OCI-LY1 (cell line): ENCODE data around the gene PWP1.
A peak's percentile ranks its signal among the peaks of the same experiment; 100 is the strongest.
"Not testable (repeated sequence)": the region's sequence is repeated elsewhere in the genome, so short reads cannot be mapped to it uniquely, and the experiment has no call there.

Experiments used
- H2AFZ ChIP-seq: fragments of 200-600 bp; sonication (generic), shearing (Covaris generic); 2 replicates; pipeline ENCODE4 v1.6.0; 2014; ENCODE audit warnings: antibody characterized with exemption, mild to moderate bottlenecking, low read length
- H3F3A ChIP-seq: fragments of 200-600 bp; sonication (generic), shearing (Covaris generic); 2 replicates; pipeline ENCODE4 v1.6.0; 2014; ENCODE audit warnings: mild to moderate bottlenecking, antibody characterized with exemption, low read length, moderate library complexity; ENCODE audit not compliant: insufficient read depth
- H3K27ac ChIP-seq: fragments of 200-600 bp; sonication (generic); 2 replicates; pipeline ENCODE4 v1.5.1; 2014; ENCODE audit warnings: low read length, mixed run types, mild to moderate bottlenecking, low read depth; ENCODE audit not compliant: poor library complexity, severe bottlenecking
- H3K27me3 ChIP-seq: fragments of 200-600 bp; sonication (generic); 2 replicates; pipeline ENCODE4 v1.6.0; 2014; ENCODE audit warnings: antibody characterized with exemption, mild to moderate bottlenecking, low read length, moderate library complexity; ENCODE audit not compliant: insufficient read depth
- H3K36me3 ChIP-seq: fragments of 200-600 bp; sonication (generic); 2 replicates; pipeline ENCODE4 v1.6.1; 2014; ENCODE audit warnings: mild to moderate bottlenecking, antibody characterized with exemption, low read length, moderate library complexity, mixed read lengths; ENCODE audit not compliant: insufficient read depth
- H3K4me1 ChIP-seq: fragments of 200-600 bp; sonication (generic); 2 replicates; pipeline ENCODE4 v1.5.1; 2014; ENCODE audit warnings: mild to moderate bottlenecking, low read length, moderate library complexity; ENCODE audit not compliant: insufficient read depth, severe bottlenecking
- H3K4me2 ChIP-seq: fragments of 200-600 bp; sonication (generic), shearing (Covaris generic); 2 replicates; pipeline ENCODE4 v1.6.1; 2014; ENCODE audit warnings: low read length
- H3K4me3 ChIP-seq: fragments of 200-600 bp; sonication (generic); 2 replicates; pipeline ENCODE4 v1.5.1; 2014; ENCODE audit warnings: low read length, low read depth, mild to moderate bottlenecking, mixed read lengths; ENCODE audit not compliant: poor library complexity, severe bottlenecking
- H3K79me2 ChIP-seq: fragments of 200-600 bp; shearing (Covaris generic); 2 replicates; pipeline ENCODE4 v1.6.1; 2016; ENCODE audit warnings: mixed run types, low read length, mixed read lengths; ENCODE audit not compliant: insufficient read depth
- H3K9ac ChIP-seq: fragments of 200-600 bp; sonication (generic), shearing (Covaris generic); 2 replicates; pipeline ENCODE4 v1.6.1; 2014; ENCODE audit warnings: mild to moderate bottlenecking, low read length, mixed read lengths
- H3K9me2 ChIP-seq: fragments of 200-600 bp; sonication (generic), shearing (Covaris generic); 2 replicates; pipeline ENCODE4 v1.6.1; 2014; ENCODE audit warnings: low read depth, mild to moderate bottlenecking, low read length, mixed read lengths
- H3K9me3 ChIP-seq: fragments of 200-600 bp; shearing (Covaris generic); 2 replicates; pipeline ENCODE4 v1.6.1; 2014; ENCODE audit warnings: low read length, mixed read lengths
- H4K20me1 ChIP-seq: fragments of 200-600 bp; sonication (generic), shearing (Covaris generic); 2 replicates; pipeline ENCODE4 v1.6.0; 2016; ENCODE audit warnings: mild to moderate bottlenecking, low read length; ENCODE audit not compliant: insufficient read depth
- EZH2 ChIP-seq: fragments of 200-600 bp; sonication (generic), shearing (Covaris generic); IDR thresholded peaks from 2 replicates; pipeline ENCODE4 v1.8.0; 2017; ENCODE audit warnings: borderline replicate concordance, mixed run types, mild to moderate bottlenecking, antibody characterized with exemption, low read length, moderate library complexity, mixed read lengths
- TF ChIP-seq, protein P1 (sequence below): fragments of 200-600 bp; sonication (generic), shearing (Covaris generic); IDR thresholded peaks from 2 replicates; pipeline ENCODE4 v1.5.1; 2017; ENCODE audit warnings: mild to moderate bottlenecking, antibody characterized with exemption, low read length, moderate library complexity, mixed read lengths

The PWP1 gene

DNA sequence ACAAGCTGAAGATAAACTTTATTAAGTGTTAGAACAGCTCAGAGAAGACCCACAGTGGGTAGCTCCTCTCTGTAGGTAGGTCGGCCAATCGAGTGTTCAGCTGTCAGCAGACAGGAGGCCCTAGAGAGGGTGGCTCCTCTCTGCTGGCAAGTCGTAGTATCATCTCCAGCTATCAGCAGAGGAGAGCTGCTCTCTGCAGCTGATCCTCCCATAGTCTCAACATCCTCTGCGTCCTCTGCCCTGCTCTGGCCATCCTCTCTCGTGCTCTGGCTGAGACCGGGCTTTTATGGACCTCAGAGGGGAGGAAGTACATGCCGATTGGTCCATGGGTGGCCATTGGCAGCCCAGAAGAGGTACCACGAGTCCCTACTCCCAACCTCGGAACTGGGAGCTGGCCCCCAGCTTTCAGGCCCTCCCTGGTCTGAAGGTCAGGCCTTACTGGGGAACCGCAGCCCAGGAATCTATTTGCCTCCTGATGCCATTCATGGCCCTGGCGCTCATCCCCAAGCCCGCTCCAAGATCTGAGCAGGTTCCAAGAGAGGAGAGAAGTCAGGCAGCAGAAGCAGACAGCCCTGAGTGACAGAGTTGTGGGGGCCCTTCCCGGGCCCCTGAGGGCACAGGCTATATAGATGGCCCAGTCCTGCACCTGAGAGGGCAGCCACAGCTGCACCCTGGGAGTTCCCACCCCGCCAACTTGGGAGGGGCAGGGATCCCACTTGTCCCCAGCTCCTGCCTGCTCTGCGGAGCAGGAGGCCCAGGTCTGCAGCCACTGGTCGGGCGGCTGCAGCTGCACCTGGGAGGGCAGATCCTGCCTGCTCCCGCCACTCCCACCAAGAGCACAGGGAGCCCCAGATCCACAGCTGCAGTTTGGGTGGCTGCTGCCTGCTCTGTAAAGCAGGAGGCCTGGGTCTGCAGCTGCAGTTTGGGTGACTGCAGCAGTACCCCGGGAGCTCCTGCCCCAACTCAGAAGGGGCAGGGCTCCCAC is 3.5 kb upstream of the PWP1 start:
- no peak overlapping the region for H3K4me2 ChIP-seq
- no peak overlapping the region for H3K27ac ChIP-seq
- no peak overlapping the region for H3K4me3 ChIP-seq
- H3K9me3 ChIP-seq = no peaks in the 10 kb centered on the region
- no peak overlapping the region for H3K9ac ChIP-seq
- H3K9me2 ChIP-seq = no peaks in the 10 kb centered on the region
- no peaks in the 10 kb centered on the region for H4K20me1 ChIP-seq
- H3K79me2 ChIP-seq = peaks cover 5% of the 10 kb centered on the region
- TF ChIP-seq, protein P1, sequence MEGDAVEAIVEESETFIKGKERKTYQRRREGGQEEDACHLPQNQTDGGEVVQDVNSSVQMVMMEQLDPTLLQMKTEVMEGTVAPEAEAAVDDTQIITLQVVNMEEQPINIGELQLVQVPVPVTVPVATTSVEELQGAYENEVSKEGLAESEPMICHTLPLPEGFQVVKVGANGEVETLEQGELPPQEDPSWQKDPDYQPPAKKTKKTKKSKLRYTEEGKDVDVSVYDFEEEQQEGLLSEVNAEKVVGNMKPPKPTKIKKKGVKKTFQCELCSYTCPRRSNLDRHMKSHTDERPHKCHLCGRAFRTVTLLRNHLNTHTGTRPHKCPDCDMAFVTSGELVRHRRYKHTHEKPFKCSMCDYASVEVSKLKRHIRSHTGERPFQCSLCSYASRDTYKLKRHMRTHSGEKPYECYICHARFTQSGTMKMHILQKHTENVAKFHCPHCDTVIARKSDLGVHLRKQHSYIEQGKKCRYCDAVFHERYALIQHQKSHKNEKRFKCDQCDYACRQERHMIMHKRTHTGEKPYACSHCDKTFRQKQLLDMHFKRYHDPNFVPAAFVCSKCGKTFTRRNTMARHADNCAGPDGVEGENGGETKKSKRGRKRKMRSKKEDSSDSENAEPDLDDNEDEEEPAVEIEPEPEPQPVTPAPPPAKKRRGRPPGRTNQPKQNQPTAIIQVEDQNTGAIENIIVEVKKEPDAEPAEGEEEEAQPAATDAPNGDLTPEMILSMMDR = no peak
- TF ChIP-seq EZH2 = no peak
- H3K36me3 ChIP-seq = no peaks in the 10 kb centered on the region; the same call in 1 of the 2 replicates
- no peaks in the 10 kb centered on the region for H3F3A ChIP-seq
- no peaks in the 10 kb centered on the region for H3K27me3 ChIP-seq
- peaks cover 17% of the 10 kb centered on the region for H3K4me1 ChIP-seq
- no peak overlapping the region for H2AFZ ChIP-seq

DNA sequence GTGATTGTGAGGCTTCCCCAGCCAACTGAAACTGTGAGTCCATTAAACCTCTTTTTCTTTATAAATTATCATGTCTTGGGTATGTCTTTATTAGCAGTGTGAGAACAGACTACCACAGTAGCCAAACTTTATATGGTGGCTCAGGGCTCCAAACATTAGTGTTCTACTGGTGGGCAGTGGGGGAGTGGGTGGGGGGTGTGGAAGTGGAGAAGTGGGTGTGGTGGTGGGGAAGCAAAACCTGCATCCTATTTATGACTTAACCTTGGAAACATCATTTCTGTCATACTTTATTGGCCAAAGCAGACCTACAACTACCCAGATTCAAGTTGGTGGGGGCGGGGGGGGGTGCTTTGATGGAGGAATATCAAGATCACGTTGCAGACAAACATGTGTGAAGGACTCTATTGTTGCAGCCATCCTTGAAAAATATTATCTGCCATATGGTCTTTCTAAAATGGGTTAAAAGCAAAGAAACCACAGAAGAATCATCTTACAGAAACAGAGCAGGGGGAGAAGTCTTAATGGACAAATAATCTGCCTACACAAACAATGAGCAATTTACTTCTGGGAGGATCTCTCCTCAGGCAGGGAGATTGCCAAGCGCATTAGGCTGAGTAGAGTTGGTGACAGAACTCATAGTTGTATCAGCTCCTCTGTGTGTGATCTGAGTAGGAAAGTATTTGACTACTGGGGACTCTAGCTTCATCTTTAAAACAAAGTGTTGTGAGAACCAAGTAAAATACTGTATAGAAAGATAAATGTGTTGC is 1.4 kb upstream of the PWP1 start:
- Histone ChIP-seq H3K9me2 (no peaks in the 10 kb centered on the region), H3F3A (no peaks in the 10 kb centered on the region), H3K4me2 (0 out of 2 replicates have a peak overlapping the region, but pooled peaks have one; percentile 91), H3K27me3 (no peaks in the 10 kb centered on the region), H3K79me2 (peaks cover 5% of the 10 kb centered on the region), H3K36me3 (peaks cover 9% of the 10 kb centered on the region), H3K9ac (no peak overlapping the region), H2AFZ (peak overlapping the region; percentile 79; the same call in 1 of the 2 replicates), H3K4me3 (peak overlapping the region; percentile 86), H3K4me1 (peaks cover 17% of the 10 kb centered on the region), H3K27ac (no peak overlapping the region), H4K20me1 (no peaks in the 10 kb centered on the region), H3K9me3 (no peaks in the 10 kb centered on the region)
- TF ChIP-seq, protein P1 = no peak
- TF ChIP-seq EZH2 = no peak

DNA sequence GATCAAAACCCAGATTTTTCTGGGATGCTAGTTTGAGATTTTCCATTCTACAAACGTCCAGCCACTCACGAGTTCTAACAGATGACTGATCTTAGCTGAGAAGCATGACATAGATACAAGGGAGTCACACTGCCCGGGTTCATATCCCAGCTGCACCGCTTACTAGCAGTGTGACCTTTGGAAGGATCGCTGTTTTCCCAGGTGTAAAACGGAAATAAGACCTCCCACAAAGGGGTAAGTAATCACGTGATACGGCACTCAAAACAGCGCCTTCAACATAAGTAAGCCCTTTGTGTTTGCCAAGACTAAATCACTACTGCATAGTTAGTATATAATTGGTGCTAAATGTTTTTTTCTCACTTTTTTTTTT is 624 bp upstream of the PWP1 start:
- Histone ChIP-seq H3F3A (no peaks in the 10 kb centered on the region), H3K4me3 (peak overlapping the region; percentile 86), H3K36me3 (peaks cover 14% of the 10 kb centered on the region), H3K4me2 (peak overlapping the region; percentile 91), H3K4me1 (peaks cover 17% of the 10 kb centered on the region), H3K9me2 (no peaks in the 10 kb centered on the region), H3K9ac (peak overlapping the region; percentile 68), H3K27me3 (no peaks in the 10 kb centered on the region), H3K27ac (peak overlapping the region; percentile 39), H2AFZ (peak overlapping the region; percentile 79; the same call in 1 of the 2 replicates), H3K79me2 (peaks cover 5% of the 10 kb centered on the region), H3K9me3 (no peaks in the 10 kb centered on the region), H4K20me1 (no peaks in the 10 kb centered on the region)
- TF ChIP-seq, protein P1 = no peak
- no peak for TF ChIP-seq EZH2

DNA sequence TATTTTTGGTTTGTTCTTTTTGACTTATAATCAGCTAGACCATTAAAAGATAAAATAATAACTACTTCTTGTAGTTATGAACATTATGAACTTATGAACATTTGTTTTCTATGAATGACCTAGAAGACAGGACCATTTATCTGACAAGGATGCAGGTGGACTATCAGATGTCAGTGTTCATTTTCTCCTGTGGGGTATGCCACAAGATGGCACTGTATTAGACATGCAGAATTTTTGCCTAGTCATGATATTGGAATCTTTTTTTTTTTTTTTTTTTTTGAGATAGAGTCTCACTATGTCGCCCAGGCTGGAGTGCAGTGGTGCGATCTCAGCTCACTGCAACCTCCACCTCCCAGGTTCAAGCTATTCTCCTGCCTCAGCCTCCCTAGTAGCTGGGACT is 10.2 kb downstream of the PWP1 start:
- H3K4me1 ChIP-seq, H3K27me3 ChIP-seq, H3K9me3 ChIP-seq, H3K9ac ChIP-seq, H3K27ac ChIP-seq, H3K4me2 ChIP-seq, H3K9me2 ChIP-seq, H3K79me2 ChIP-seq, H3K4me3 ChIP-seq, H3F3A ChIP-seq, H2AFZ ChIP-seq, H4K20me1 ChIP-seq: not testable (repeated sequence)
- peaks cover 77% of the 10 kb centered on the region for H3K36me3 ChIP-seq
